B cell (primary cell): ENCODE data around the gene NOP53.
"Not testable (repeated sequence)": the region's sequence is repeated elsewhere in the genome, so short reads cannot be mapped to it uniquely, and the experiment has no call there.

Experiments
- EZH2 ChIP-seq: IDR thresholded peaks from 2 replicates; pipeline ENCODE4 v1.6.1; 2012; ENCODE audit warnings: borderline replicate concordance, low read depth, mild to moderate bottlenecking, moderate library complexity, low read length; ENCODE audit not compliant: insufficient read depth, poor library complexity, severe bottlenecking
- TF ChIP-seq, protein P1 (sequence below): fragments of 200-600 bp; IDR thresholded peaks from one replicate; pipeline ENCODE4 v1.8.0; 2022; ENCODE audit warnings: antibody characterized with exemption, mild to moderate bottlenecking

DNA sequence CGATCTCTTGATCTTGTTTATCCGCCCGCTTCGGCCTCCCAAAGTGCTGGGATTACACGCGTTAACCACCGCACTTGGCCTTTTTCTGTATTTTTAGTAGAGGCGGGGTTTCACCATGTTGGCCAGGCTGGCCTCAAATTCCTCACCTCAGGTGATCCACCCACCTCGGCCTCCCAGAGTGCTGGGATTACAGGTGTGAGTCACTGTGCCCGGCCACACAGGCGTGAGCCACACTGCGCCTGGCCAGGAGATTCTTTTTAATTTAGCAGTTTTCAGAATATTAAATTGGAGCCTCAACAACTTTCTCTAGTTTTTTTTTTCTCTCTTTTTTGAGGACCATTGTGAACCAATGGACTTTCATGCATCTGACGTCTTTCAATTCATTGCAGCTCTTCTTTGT is 44.5 kb downstream of the NOP53 start:
- TF ChIP-seq, protein P1, sequence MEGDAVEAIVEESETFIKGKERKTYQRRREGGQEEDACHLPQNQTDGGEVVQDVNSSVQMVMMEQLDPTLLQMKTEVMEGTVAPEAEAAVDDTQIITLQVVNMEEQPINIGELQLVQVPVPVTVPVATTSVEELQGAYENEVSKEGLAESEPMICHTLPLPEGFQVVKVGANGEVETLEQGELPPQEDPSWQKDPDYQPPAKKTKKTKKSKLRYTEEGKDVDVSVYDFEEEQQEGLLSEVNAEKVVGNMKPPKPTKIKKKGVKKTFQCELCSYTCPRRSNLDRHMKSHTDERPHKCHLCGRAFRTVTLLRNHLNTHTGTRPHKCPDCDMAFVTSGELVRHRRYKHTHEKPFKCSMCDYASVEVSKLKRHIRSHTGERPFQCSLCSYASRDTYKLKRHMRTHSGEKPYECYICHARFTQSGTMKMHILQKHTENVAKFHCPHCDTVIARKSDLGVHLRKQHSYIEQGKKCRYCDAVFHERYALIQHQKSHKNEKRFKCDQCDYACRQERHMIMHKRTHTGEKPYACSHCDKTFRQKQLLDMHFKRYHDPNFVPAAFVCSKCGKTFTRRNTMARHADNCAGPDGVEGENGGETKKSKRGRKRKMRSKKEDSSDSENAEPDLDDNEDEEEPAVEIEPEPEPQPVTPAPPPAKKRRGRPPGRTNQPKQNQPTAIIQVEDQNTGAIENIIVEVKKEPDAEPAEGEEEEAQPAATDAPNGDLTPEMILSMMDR: not testable (repeated sequence)
- not testable (repeated sequence) for TF ChIP-seq EZH2
